Measurements from ENCODE around the gene AKR1C2.

- TF ChIP-seq POLR2AphosphoS5 (IDR thresholded peaks at IDR 0.05; ENCODE audit: borderline replicate concordance, low read depth, low read length): no peak
- no peak for TF ChIP-seq EZH2 (IDR thresholded peaks at IDR 0.05)
Observed at GRCh38 chr10:5043716-5044115, 40.1 kb upstream of the AKR1C2 start.
